GM12878 (cell line): ENCODE data around the gene KIF3A. TPM values are rescaled to one million over a fixed set of nuclear protein-coding genes. Genes with fewer than 3 reads are reported as not detected.

Source experiments
- ATAC-seq: fragments of 200-7000 bp; cut with Tn5 transposase; 3 replicates; pipeline ENCODE4 v1.9.1; 2020; ENCODE audit warnings: mild to moderate bottlenecking, moderate library complexity
- BruUV-seq: library from RNA; stranded (reverse); fragments of 400-500 nt; replicated peaks from 2 replicates; lab custom pipeline; 2021; lab: Mats Ljungman, UMichigan
- CTCF ChIA-PET: fragments of 300-600 bp; sonication (Branson Sonifier 250); formaldehyde crosslinking; extraction: SDS; loops from one replicate; lab custom pipeline; 2021; ENCODE audit warnings: inconsistent platforms; lab: Yijun Ruan, JAX
- POLR2A ChIA-PET: fragments of 350-600 bp; formaldehyde crosslinking; extraction: SDS; loops from one replicate; lab custom pipeline; 2021; ENCODE audit warnings: inconsistent platforms; lab: Charles Lee
- RAD21 ChIA-PET: fragments of 300-600 bp; sonication (Branson Sonifier 250); formaldehyde crosslinking; loops from one replicate; lab custom pipeline; 2023; ENCODE audit warnings: antibody characterized with exemption; ENCODE audit not compliant: unreplicated experiment; lab: Charles Lee
- SMC1A ChIA-PET: fragments of 300-600 bp; sonication (Branson Sonifier 250); formaldehyde crosslinking; loops from one replicate; lab custom pipeline; 2023; ENCODE audit not compliant: unreplicated experiment, uncharacterized antibody; lab: Charles Lee
- DNase-seq: peaks from one replicate; pipeline ENCODE4 v3.0.0-alpha.2; 2011; ENCODE audit warnings: low read depth, low spot score
- FAIRE-seq: peaks from 3 replicates; lab custom pipeline; 2011; peaks lifted over from hg19 to GRCh38; lab: Jason Lieb, UNC
- H2AFZ ChIP-seq: 2 replicates; pipeline ENCODE4 v1.6.0; 2011; ENCODE audit warnings: low read depth, low read length, control low read depth; ENCODE audit not compliant: control insufficient read depth
- H3K27ac ChIP-seq: 2 replicates; pipeline ENCODE4 v1.5.1; 2011; ENCODE audit warnings: control low read depth; ENCODE audit not compliant: control insufficient read depth, insufficient read depth
- H3K27me3 ChIP-seq, 2 experiments: replicated peaks in 1 of 2; 2 replicates each; pipeline versions ENCODE4 v1.6.0 to v1.6.1; 2011; ENCODE audit warnings: low read length in 1 of 2; ENCODE audit not compliant: control insufficient read depth in 2 of 2, insufficient read depth in 2 of 2
- H3K36me3 ChIP-seq, 2 experiments: 2 replicates each; pipeline ENCODE4 v1.5.1; 2011; ENCODE audit warnings: low read length in 1 of 2; ENCODE audit not compliant: control insufficient read depth in 2 of 2, insufficient read depth in 2 of 2
- H3K4me1 ChIP-seq: 2 replicates; pipeline ENCODE4 v1.6.1; 2011; ENCODE audit warnings: mild to moderate bottlenecking, low read length, moderate library complexity, mixed read lengths; ENCODE audit not compliant: control insufficient read depth, insufficient read depth
- H3K4me2 ChIP-seq: 2 replicates; pipeline ENCODE4 v1.6.0; 2011; ENCODE audit warnings: control low read depth; ENCODE audit not compliant: control insufficient read depth, insufficient read depth
- H3K4me3 ChIP-seq: fragments of 200-600 bp; sonication (generic); 2 replicates; pipeline ENCODE4 v1.5.1; 2016
- H3K79me2 ChIP-seq: 2 replicates; pipeline ENCODE4 v1.6.0; 2011; ENCODE audit warnings: low read length; ENCODE audit not compliant: control insufficient read depth, insufficient read depth
- H3K9ac ChIP-seq: 2 replicates; pipeline ENCODE4 v1.8.0; 2011; ENCODE audit warnings: low read length, control low read depth, mixed read lengths; ENCODE audit not compliant: control insufficient read depth, insufficient read depth
- H3K9me3 ChIP-seq: replicated peaks from 3 replicates; pipeline ENCODE4 v1.5.1; 2011; ENCODE audit warnings: mild to moderate bottlenecking, low read length; ENCODE audit not compliant: control insufficient read depth, insufficient read depth
- H4K20me1 ChIP-seq: 2 replicates; pipeline ENCODE4 v1.6.0; 2011; ENCODE audit not compliant: control insufficient read depth, insufficient read depth
- ATF7 ChIP-seq: fragments of 450-650 bp; IDR thresholded peaks from 2 replicates; pipeline ENCODE4 v1.6.1; 2016; ENCODE audit warnings: low read depth, mild to moderate bottlenecking
- HCFC1 ChIP-seq: fragments of 150-350 bp; IDR thresholded peaks from 2 replicates; pipeline ENCODE4 v1.6.1; 2014; ENCODE audit warnings: low read length
- KAT2A ChIP-seq: conservative IDR thresholded peaks from 2 replicates; pipeline ENCODE4 v1.6.1; 2011; ENCODE audit warnings: low read depth, low read length; ENCODE audit not compliant: control insufficient read depth
- RAD51 ChIP-seq: fragments of 450-650 bp; IDR thresholded peaks from 2 replicates; pipeline ENCODE4 v1.6.1; 2016; ENCODE audit warnings: moderate library complexity, mild to moderate bottlenecking, inconsistent platforms
- SMAD5 ChIP-seq: IDR thresholded peaks from 2 replicates; pipeline ENCODE4 v1.6.1; 2016; ENCODE audit warnings: antibody characterized with exemption, low read depth
- SREBF1 ChIP-seq: IDR thresholded peaks from 2 replicates; pipeline ENCODE4 v1.6.1; 2012; ENCODE audit warnings: mild to moderate bottlenecking, low read length
- WGBS: methylation state at CpG from one replicate; pipeline ENCODE4 v1.1.6; 2016; ENCODE audit warnings: low lambda C conversion rate; ENCODE audit not compliant: insufficient replicate concordance, insufficient coverage; ENCODE audit errors: missing lambda C conversion rate; 5-methylcytosine and 5-hydroxymethylcytosine counted together
- in situ Hi-C: fragments of 300-500 bp; cut with MboI; formaldehyde crosslinking; loops from 9 replicates; pipeline ENCODE4 v1.14.3; 2018; ENCODE audit warnings: mixed read lengths
- intact Hi-C: fragments of 100-400 bp; cut with micrococcal nuclease; formaldehyde crosslinking; loops from one replicate; pipeline ENCODE4 v1.14.2; 2022; ENCODE audit not compliant: unreplicated experiment
- polyA plus RNA-seq, 11 experiments: library from polyadenylated mRNA; depleted of rRNA in 4 of 11; unstranded in 6 of 11; stranded (reverse) in 5 of 11; fragments of >200 nt; fragmentation: Nextera tagmentation in 4 of 11; fragmentation: Illumina TruSeq in 1 of 11; extraction: Ambion mirVana in 4 of 11; extraction: Trizol in 1 of 11; gene quantifications; 1 replicate in 1 of 11; 2 replicates in 10 of 11; pipeline versions ENCODE4 v1.2.1 to v1.2.3, GENCODE V29; 2011 to 2016; ENCODE audit warnings: inconsistent platforms in 2 of 11, missing spikeins in 2 of 11, low read depth in 1 of 11
- total RNA-seq, 4 experiments: library from RNA; depleted of rRNA in 3 of 4; stranded (reverse); fragments of >200 nt in 3 of 4; fragmentation: Illumina TruSeq in 1 of 4; extraction: Trizol in 1 of 4; gene quantifications; 2 replicates each; pipeline versions ENCODE4 v1.2.1 to v1.2.3, GENCODE V29; 2013 to 2021
- TF ChIP-seq, protein P1 (sequence below): fragments of 150-350 bp; IDR thresholded peaks from 2 replicates; pipeline ENCODE4 v1.6.1; 2016; ENCODE audit warnings: low read depth, low read length
- TF ChIP-seq, protein P2 (sequence below): fragments of 450-650 bp; IDR thresholded peaks from 2 replicates; pipeline ENCODE4 v1.6.1; 2014; ENCODE audit warnings: mild to moderate bottlenecking
- TF ChIP-seq, protein P3 (sequence below): IDR thresholded peaks from 2 replicates; pipeline ENCODE4 v1.6.1; 2011; ENCODE audit warnings: low read depth, low read length, improper control_type of control experiment, borderline replicate concordance
- TF ChIP-seq, protein P4 (sequence below): IDR thresholded peaks from 2 replicates; pipeline ENCODE4 v1.6.1; 2012; ENCODE audit warnings: low read length, inconsistent platforms
- TF ChIP-seq, protein P5 (sequence below): fragments of 450-650 bp; formaldehyde crosslinking; IDR thresholded peaks from 2 replicates; pipeline ENCODE4 v1.4.0; 2020; ENCODE audit warnings: mild to moderate bottlenecking, moderate library complexity

Gene KIF3A
- total and polyA plus RNA-seq, 10 of the 15 experiments (the other 5 are each of a cell fraction or from before 2014, with no cell fraction given): 2.7 to 36.5 (median 10.0) TPM

DNA sequence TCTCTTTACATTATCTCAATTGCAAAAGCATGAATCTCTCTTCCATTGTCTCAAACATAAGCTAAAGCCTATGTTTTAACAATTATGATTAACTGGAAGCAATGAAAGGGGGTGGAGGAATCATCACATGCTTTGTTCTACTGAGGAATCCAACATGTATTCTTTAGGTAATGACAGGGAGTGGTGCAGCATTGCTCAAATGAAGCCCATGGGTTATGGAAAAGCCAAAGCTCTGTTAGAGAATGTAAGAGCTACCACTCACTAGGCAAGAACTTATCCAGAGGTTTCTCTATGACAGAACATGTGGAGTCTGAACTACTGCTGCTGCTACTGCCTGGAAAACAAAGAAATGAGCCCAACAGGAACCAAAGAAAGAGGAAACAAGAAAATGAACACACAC, 28.7 kb downstream of the KIF3A start (continued):
- TF ChIP-seq, protein P1, sequence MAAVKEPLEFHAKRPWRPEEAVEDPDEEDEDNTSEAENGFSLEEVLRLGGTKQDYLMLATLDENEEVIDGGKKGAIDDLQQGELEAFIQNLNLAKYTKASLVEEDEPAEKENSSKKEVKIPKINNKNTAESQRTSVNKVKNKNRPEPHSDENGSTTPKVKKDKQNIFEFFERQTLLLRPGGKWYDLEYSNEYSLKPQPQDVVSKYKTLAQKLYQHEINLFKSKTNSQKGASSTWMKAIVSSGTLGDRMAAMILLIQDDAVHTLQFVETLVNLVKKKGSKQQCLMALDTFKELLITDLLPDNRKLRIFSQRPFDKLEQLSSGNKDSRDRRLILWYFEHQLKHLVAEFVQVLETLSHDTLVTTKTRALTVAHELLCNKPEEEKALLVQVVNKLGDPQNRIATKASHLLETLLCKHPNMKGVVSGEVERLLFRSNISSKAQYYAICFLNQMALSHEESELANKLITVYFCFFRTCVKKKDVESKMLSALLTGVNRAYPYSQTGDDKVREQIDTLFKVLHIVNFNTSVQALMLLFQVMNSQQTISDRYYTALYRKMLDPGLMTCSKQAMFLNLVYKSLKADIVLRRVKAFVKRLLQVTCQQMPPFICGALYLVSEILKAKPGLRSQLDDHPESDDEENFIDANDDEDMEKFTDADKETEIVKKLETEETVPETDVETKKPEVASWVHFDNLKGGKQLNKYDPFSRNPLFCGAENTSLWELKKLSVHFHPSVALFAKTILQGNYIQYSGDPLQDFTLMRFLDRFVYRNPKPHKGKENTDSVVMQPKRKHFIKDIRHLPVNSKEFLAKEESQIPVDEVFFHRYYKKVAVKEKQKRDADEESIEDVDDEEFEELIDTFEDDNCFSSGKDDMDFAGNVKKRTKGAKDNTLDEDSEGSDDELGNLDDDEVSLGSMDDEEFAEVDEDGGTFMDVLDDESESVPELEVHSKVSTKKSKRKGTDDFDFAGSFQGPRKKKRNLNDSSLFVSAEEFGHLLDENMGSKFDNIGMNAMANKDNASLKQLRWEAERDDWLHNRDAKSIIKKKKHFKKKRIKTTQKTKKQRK: no peak
- TF ChIP-seq, protein P2, sequence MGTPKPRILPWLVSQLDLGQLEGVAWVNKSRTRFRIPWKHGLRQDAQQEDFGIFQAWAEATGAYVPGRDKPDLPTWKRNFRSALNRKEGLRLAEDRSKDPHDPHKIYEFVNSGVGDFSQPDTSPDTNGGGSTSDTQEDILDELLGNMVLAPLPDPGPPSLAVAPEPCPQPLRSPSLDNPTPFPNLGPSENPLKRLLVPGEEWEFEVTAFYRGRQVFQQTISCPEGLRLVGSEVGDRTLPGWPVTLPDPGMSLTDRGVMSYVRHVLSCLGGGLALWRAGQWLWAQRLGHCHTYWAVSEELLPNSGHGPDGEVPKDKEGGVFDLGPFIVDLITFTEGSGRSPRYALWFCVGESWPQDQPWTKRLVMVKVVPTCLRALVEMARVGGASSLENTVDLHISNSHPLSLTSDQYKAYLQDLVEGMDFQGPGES: no peak

DNA sequence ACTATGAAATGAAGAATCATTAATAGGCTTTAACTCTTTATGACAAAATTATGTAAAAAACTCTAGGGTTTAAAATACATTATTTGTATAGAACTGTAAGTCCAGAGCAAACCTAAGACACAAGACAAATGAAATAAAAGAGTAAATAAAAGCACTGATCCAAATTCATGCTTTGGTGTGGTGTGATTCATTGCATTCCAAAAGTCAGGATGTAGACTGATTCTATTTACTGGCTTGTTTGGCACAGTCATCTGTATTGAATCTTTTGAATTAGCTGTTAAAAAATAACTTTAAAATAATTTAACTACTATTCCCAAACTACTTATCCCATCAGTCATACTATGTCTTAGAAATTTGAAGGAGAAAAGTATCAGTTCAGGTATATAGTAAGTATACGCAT, 32.5 kb downstream of the KIF3A start:
- Histone ChIP-seq H2AFZ (no peak overlapping the region), H3K4me2 (no peak overlapping the region), H3K36me3 (no peaks in the 10 kb centered on the region; a peak in 1 of 4 replicates), H3K27me3 (no peaks in the 10 kb centered on the region), H3K9me3 (no peaks in the 10 kb centered on the region), H4K20me1 (no peaks in the 10 kb centered on the region), H3K9ac (no peak overlapping the region), H3K4me3 (no peak overlapping the region), H3K4me1 (no peaks in the 10 kb centered on the region)
- no TSS peak for BruUV-seq
- intact Hi-C loops: no loop called here
- no peak for FAIRE-seq
- ChIA-PET SMC1A (interaction anchor here (1.1 to 3.1 kb wide), 7 partner anchors 10 to 168 kb away, joined by 3 to 16 read pairs (median 4); no protein-coding TSS in a partner anchor), POLR2A (interaction anchor here (1.4 kb wide), 1 partner anchor 15 kb away, joined by 3 read pairs; no protein-coding TSS in a partner anchor)
- no peak for TF ChIP-seq ATF7
- no peak for TF ChIP-seq HCFC1
- TF ChIP-seq KAT2A: no peak
- TF ChIP-seq, protein P3, sequence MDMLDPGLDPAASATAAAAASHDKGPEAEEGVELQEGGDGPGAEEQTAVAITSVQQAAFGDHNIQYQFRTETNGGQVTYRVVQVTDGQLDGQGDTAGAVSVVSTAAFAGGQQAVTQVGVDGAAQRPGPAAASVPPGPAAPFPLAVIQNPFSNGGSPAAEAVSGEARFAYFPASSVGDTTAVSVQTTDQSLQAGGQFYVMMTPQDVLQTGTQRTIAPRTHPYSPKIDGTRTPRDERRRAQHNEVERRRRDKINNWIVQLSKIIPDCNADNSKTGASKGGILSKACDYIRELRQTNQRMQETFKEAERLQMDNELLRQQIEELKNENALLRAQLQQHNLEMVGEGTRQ: no peak
- no peak for TF ChIP-seq SMAD5
- TF ChIP-seq, protein P4, sequence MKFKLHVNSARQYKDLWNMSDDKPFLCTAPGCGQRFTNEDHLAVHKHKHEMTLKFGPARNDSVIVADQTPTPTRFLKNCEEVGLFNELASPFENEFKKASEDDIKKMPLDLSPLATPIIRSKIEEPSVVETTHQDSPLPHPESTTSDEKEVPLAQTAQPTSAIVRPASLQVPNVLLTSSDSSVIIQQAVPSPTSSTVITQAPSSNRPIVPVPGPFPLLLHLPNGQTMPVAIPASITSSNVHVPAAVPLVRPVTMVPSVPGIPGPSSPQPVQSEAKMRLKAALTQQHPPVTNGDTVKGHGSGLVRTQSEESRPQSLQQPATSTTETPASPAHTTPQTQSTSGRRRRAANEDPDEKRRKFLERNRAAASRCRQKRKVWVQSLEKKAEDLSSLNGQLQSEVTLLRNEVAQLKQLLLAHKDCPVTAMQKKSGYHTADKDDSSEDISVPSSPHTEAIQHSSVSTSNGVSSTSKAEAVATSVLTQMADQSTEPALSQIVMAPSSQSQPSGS: no peak
- TF ChIP-seq RAD51: no peak
- TF ChIP-seq SREBF1: no peak
- TF ChIP-seq, protein P5, sequence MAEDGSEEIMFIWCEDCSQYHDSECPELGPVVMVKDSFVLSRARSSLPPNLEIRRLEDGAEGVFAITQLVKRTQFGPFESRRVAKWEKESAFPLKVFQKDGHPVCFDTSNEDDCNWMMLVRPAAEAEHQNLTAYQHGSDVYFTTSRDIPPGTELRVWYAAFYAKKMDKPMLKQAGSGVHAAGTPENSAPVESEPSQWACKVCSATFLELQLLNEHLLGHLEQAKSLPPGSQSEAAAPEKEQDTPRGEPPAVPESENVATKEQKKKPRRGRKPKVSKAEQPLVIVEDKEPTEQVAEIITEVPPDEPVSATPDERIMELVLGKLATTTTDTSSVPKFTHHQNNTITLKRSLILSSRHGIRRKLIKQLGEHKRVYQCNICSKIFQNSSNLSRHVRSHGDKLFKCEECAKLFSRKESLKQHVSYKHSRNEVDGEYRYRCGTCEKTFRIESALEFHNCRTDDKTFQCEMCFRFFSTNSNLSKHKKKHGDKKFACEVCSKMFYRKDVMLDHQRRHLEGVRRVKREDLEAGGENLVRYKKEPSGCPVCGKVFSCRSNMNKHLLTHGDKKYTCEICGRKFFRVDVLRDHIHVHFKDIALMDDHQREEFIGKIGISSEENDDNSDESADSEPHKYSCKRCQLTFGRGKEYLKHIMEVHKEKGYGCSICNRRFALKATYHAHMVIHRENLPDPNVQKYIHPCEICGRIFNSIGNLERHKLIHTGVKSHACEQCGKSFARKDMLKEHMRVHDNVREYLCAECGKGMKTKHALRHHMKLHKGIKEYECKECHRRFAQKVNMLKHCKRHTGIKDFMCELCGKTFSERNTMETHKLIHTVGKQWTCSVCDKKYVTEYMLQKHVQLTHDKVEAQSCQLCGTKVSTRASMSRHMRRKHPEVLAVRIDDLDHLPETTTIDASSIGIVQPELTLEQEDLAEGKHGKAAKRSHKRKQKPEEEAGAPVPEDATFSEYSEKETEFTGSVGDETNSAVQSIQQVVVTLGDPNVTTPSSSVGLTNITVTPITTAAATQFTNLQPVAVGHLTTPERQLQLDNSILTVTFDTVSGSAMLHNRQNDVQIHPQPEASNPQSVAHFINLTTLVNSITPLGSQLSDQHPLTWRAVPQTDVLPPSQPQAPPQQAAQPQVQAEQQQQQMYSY (CRISPR knock-in tag): no peak
- TF ChIP-seq, all 136 proteins: peak for 0
- Histone ChIP-seq H3K27ac (no peak overlapping the region), H3K79me2 (no peaks in the 10 kb centered on the region)
- ATAC-seq: no peak
- no peak for DNase-seq
- 97% methylated on average over 1 of the region's 1 CpG for WGBS
- in situ Hi-C loops: no loop called here
- CTCF ChIA-PET: interaction anchor here (1.0 to 3.6 kb wide), 4 partner anchors 10 to 190 kb away, joined by 3 to 12 read pairs (median 4); no protein-coding TSS in a partner anchor
- RAD21 ChIA-PET: interaction anchor here (1.4 to 2.7 kb wide), 4 partner anchors 11 to 63 kb away, joined by 3 to 11 read pairs (median 4); no protein-coding TSS in a partner anchor
